ENCODE data around the gene TSPAN5.

Gene TSPAN5

GRCh38 chr4:98620087-98620784 lies 38.2 kb downstream of the TSPAN5 start:
- FAIRE-seq (no peak), DNase-seq (ENCODE audit: insufficient read length, low spot score) (no peak)

- DNase-seq (ENCODE audit: insufficient read length, low spot score) (no peak), FAIRE-seq (no peak)
These were observed 39.2 kb downstream of the TSPAN5 start for GRCh38 chr4:98619180-98619579.

- DNase-seq (ENCODE audit: insufficient read length, low spot score) (no peak), FAIRE-seq (no peak)
These were observed 39.7 kb downstream of the TSPAN5 start for GRCh38 chr4:98618680-98619079.

- DNase-seq (ENCODE audit: insufficient read length, low spot score): no peak
- FAIRE-seq: no peak
These were observed 40.9 kb downstream of the TSPAN5 start for GRCh38 chr4:98617358-98618047.

- FAIRE-seq (no peak), DNase-seq (ENCODE audit: insufficient read length, low spot score) (no peak)
These were observed 42.4 kb downstream of the TSPAN5 start for GRCh38 chr4:98615991-98616390.

- FAIRE-seq (no peak), DNase-seq (ENCODE audit: insufficient read length, low spot score) (no peak)
These were observed 43.7 kb downstream of the TSPAN5 start for GRCh38 chr4:98614662-98615061.

GRCh38 chr4:98614094-98614493 lies 44.3 kb downstream of the TSPAN5 start:
- no peak for FAIRE-seq

GRCh38 chr4:98613453-98614075 lies 44.8 kb downstream of the TSPAN5 start:
- DNase-seq (ENCODE audit: insufficient read length, low spot score) (no peak), FAIRE-seq (no peak)

More at GRCh38 chr4:98614094-98614493, 44.3 kb downstream of the TSPAN5 start:
- DNase-seq (ENCODE audit: insufficient read length, low spot score): no peak

- no peak for DNase-seq (ENCODE audit: insufficient read length, low spot score)
- peak; percentile 21 for FAIRE-seq
These were observed 45.8 kb downstream of the TSPAN5 start for GRCh38 chr4:98612318-98613250.

GRCh38 chr4:98611677-98612317 lies 46.6 kb downstream of the TSPAN5 start:
- FAIRE-seq (no peak), DNase-seq (ENCODE audit: insufficient read length, low spot score) (no peak)

- DNase-seq (ENCODE audit: insufficient read length, low spot score) (no peak), FAIRE-seq (no peak)
These were observed 47.3 kb downstream of the TSPAN5 start for GRCh38 chr4:98610926-98611676.

GRCh38 chr4:98610431-98610830 lies 48.0 kb downstream of the TSPAN5 start:
- FAIRE-seq (no peak), DNase-seq (ENCODE audit: insufficient read length, low spot score) (no peak)

- DNase-seq (ENCODE audit: insufficient read length, low spot score) (no peak), FAIRE-seq (no peak)
These were observed 48.5 kb downstream of the TSPAN5 start for GRCh38 chr4:98609934-98610333.

GRCh38 chr4:98608356-98608755 lies 50.1 kb downstream of the TSPAN5 start:
- no peak for FAIRE-seq
- no peak for DNase-seq (ENCODE audit: insufficient read length, low spot score)

- FAIRE-seq: no peak
- no peak for DNase-seq (ENCODE audit: insufficient read length, low spot score)
These were observed 51.5 kb downstream of the TSPAN5 start for GRCh38 chr4:98606894-98607293.

- DNase-seq (ENCODE audit: insufficient read length, low spot score) (no peak), FAIRE-seq (no peak)
These were observed 53.2 kb downstream of the TSPAN5 start for GRCh38 chr4:98605216-98605615.

- DNase-seq (ENCODE audit: insufficient read length, low spot score) (no peak), FAIRE-seq (no peak)
These were observed 53.7 kb downstream of the TSPAN5 start for GRCh38 chr4:98604723-98605122.

GRCh38 chr4:98603683-98604521 lies 54.5 kb downstream of the TSPAN5 start:
- FAIRE-seq (no peak), DNase-seq (ENCODE audit: insufficient read length, low spot score) (no peak)

GRCh38 chr4:98602270-98602669 lies 56.1 kb downstream of the TSPAN5 start:
- no peak for DNase-seq (ENCODE audit: insufficient read length, low spot score)
- FAIRE-seq: no peak
